Measurements from ENCODE around the gene SORBS1.

SORBS1 gene

DNA sequence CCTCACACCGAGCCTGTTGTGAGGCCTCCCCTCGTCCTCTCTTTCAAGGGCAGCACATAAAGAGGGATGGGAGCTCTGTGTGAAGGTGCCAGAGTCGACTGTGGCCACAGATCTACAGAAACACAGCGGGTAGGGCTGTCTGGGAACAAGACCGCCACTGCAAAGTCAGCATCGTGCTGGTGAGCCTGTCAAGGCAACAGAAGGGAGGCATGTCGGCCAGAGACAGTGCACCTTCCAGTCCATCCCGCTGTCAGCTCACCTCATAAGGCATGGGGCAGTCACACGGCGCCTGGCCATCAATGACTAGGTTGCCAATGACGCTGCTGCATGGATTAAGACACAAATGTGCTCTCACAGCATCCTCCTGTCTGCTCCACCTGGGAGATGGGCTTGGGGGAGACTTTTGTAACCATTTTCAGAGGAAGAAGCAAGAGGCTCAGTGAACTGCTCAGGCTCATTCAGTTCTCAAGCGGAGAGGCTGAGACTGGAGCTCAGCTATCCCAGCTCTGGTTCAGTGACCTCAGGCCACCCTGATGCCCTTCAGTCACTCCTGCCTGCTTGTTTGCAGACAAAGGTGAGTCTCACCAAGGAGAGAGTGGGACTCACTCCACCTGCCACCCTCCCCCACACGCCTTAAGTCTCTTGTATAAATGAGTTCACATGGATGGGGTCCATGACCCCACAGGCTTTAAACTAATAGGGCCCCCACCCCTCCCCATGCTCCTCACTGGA is 125.5 kb downstream of the SORBS1 start:
- no peak for DNase-seq (ENCODE audit: low spot score)

DNA sequence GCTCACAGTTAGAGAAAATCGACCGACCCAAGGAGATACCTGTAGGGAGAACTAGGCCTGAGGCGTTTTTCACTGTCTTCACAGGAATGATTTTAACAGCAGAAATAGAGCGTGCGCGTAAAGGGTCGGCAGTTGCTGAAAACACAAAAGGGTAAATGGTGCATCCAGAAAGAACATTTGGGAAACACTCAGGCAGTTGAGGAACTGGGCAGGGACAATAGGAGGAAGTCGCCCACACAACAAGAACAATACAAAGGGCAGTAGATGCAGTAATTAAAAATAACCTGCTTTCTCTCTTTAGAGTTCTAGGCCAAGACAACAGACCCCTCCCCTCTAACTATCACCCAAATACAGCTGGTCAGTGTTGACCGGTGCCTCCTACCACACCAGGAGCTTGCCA is 126.6 kb downstream of the SORBS1 start:
- no peak for DNase-seq (ENCODE audit: low spot score)

DNA sequence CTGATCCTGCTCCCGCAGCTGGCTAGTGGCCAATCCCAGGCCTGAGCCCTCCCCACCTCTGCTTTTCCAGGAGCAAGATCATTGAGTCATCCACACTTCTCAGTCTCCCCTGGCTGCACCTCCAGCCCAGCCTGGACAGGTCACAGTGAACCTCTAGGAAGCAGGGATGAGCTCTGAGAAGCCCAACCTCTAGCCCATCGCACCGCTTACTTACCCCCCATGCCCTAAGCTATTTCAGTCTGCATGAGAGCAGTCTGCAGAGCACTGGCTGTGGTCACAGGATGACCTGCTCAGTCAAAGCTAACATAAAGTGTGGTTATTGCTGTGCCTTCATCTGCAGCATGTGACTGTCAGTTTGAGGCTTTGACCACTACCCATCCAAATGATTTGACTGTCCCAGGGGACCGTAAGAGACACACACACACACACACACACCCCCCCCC is 129.2 kb downstream of the SORBS1 start:
- no peak for DNase-seq (ENCODE audit: low spot score)

DNA sequence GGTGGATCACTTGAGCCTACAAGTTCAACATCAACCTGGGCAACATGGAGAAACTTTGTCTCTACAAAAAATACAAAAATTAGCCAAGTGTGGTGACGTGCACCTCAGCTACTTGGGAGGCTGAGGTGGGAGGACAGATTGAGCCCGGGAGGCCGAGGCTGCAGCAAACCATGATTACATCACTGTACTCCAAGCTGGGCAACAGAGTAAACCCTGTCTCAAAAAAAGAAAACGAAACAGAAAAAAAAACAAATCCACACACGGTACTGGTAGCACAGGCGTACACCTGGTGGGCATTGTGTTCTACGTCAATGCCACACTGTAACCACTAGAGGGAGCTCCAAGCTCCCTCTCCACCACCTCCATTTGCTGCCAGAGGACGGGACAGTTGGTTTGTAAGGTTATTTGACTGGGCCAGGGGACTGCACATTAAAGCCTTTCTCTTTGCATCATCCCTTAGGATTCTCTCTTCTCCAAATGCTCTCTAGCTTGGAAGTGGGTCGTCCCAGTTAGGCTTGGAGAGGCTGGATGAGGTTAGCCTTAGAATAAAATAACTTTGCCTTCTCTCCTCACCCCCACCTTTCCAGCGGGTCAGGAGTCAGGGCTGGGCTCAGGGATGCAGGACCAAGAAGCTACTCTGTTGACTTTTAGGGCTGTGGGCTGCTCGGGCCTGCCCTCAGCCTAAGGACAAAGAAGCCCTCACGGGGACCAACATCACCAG is 130.8 kb downstream of the SORBS1 start:
- DNase-seq (ENCODE audit: low spot score), result peak; percentile 62

DNA sequence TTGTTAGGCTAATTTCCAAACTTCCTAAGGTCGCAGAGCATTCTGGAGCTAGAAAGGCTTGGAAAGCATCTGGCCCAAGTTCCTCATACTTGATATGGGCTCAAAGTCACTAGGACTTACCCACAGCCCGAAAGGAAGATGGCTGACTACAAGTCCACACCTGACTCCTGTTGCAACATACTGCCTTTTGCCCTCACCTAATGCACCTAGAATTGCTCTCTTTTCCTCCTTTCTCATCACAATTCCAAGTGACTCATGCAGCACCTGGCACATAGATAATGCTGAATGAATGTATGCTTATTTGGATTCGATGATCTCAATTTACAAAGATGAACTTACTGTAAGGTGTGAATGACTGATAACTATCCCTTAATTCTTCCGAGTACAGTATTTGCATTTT is 131.5 kb downstream of the SORBS1 start:
- DNase-seq (ENCODE audit: low spot score), result no peak

DNA sequence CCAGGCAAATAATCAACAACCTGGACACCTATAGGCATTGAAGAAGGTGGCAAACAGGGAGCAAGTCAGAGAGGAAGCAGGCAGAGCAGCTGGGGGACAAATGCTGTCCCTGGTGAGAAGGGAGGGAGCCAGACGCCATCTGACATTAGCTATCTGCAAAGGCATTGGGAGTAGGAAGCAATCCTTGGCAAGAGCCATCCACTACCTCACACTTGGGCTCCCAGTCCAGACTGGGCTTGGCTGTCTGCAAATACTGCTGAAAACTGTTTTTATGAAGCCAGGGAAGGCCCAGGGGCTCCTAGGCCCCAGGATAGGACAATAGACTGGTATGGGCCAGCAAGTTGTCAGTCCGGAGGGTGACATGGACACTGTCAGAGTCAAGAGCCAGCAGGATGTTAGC is 132.5 kb downstream of the SORBS1 start:
- no peak for DNase-seq (ENCODE audit: low spot score)

DNA sequence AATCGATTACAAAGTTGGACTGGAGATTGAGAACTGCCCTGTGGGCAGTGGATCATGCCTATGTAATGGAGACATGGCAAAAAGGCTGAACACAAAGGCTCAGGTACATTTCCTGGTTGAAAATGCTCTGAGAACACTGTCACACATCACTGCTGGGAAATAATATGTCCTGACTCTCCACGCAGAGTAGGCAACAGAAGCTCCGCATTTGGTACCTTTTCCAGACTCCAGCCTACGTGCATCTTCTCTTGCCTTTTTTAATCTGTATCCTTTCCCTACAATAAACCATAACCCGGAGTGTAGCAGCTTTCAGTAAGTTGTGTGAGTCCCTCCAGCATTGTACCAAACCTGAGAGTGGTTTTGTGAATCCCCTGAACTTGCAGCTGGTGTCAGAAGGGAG is 134.7 kb downstream of the SORBS1 start:
- no peak for DNase-seq (ENCODE audit: low spot score)

- no peak for DNase-seq (ENCODE audit: low spot score)
Measured at GRCh38 chr10:95425592-95426465, 135.3 kb downstream of the SORBS1 start.

DNA sequence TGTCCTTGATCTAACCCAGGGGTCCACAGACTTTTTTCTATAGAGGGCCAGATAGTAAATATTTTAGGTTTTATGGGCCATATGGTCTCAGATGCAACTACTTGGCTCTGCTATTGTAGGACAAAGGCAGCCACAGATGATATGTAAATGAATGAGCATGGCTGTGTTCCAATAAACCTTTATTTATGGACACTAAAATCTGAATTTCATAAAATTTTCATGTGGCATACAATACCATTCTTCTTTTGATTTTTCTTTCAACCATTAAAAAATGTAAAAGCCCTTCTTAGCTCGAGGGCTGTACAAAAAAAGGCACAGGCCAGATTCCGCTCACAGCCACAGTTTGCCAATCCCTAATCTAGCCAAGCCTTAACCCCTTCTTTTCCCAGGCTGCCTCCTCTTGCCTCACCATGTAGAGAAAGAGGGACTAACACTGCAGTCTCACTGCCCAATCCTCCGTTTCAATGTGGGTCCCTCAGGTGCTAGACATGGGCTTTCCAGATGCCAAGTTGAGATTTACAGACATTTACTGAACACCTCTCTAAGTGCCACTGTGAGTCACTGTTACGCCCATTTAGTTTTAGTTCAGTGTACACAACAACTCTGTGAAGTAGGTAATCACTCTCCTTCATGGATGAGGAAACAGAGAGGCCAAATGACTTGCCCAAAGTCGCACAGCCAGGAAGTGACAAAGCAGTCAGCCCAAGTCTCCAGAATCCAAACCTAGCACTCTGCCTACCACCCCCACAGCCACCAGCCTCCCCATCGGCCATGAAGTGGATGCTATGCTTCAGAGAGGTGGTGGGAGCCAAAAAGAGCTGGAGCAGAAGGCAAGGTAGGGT is 137.8 kb downstream of the SORBS1 start:
- no peak for DNase-seq (ENCODE audit: low spot score)

GRCh38 chr10:95422233-95422632 is 138.9 kb downstream of the SORBS1 start:
- DNase-seq (ENCODE audit: low spot score), result no peak

- no peak for DNase-seq (ENCODE audit: low spot score)
Measured at GRCh38 chr10:95421782-95422181, 139.4 kb downstream of the SORBS1 start.

DNA sequence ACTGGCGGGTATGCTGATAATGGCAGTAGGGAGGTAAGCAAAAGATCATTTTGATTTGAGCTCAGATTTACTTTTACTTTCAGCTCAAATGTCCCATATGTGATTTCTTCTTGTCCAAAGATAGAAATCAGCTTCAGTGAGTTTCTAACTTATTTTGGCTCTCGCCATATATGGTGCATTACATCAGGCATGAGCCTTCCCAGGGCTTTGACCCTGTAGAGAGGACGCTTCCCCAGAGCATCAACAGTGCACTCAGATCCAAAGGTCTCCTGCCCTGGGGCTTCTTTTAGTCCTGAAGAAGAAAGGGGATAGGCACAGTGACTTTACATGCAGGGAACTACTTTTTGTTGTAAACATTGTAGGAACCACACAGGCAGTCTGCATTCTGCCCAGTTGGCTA is 141.8 kb downstream of the SORBS1 start:
- DNase-seq (ENCODE audit: low spot score), result no peak

DNA sequence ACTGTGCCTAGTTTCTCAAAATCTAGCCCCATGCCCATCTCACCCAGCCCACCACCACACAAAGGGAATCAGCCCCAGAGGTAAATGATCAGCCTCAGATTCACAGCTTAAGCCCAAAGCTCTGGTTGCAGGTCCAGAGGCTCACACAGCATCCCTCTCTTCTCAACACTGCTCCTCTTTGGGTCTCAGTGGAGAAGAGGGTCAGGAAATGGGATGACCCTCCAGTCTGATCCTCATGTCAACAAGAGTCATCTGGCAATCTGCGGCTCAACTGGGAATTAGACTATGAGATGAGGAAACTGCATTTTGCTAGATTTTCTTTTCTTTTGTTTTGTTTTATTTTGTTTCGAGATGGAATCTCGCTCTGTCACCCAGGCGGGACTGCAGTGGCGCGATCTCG is 144.2 kb downstream of the SORBS1 start:
- no peak for DNase-seq (ENCODE audit: low spot score)

DNA sequence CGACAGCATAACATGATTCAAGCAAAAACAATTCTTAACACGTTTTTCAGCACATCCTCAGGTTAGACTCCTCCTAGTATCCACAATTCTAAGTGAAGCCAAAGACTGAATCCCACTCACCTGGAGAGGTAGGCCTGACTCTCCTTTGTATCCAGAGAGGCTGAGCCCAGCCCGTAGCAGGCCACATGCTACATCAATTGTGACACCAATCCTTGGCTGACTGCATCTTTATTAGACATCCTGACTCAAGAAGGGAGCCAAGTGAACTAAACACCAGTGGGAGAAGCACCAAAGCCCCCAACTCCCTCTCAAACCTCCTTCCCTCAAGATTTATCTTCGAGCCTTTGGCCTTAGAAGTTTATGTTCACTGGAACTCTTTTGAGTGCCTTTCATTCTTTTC is 144.9 kb downstream of the SORBS1 start:
- DNase-seq (ENCODE audit: low spot score), result no peak

GRCh38 chr10:95415621-95416031 is 145.5 kb downstream of the SORBS1 start:
- no peak for DNase-seq (ENCODE audit: low spot score)

DNA sequence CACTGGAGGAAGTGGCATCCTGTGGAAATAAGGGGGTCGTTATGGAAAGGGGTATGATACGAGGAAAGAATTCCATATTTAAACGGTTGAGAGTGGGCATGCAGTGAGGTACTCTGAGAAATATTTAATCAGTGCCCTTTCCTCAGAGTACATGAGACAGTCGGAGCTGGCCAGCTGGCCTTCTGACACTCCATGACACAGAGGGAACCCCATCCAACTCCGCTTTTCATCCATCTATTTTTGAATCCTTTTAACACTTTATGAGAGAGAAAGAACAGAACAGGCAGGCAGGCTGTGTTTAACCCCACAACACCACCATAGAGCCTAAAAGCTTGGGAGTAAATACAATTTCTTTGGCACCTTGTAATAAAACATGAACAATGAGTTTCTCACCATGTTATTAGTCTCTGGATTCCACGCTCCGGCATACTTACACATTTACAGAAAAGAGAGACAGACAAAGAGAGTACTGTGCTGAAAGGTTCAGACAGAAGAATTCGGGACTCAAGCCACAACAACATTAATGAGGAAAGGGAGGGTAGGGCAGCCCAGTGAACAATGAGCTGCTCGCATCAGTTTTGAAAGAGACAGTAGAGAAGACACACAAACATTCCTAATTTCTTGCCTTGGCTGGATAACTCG is 146.2 kb downstream of the SORBS1 start:
- no peak for DNase-seq (ENCODE audit: low spot score)

GRCh38 chr10:95414016-95414830 is 146.9 kb downstream of the SORBS1 start:
- no peak for DNase-seq (ENCODE audit: low spot score)

DNA sequence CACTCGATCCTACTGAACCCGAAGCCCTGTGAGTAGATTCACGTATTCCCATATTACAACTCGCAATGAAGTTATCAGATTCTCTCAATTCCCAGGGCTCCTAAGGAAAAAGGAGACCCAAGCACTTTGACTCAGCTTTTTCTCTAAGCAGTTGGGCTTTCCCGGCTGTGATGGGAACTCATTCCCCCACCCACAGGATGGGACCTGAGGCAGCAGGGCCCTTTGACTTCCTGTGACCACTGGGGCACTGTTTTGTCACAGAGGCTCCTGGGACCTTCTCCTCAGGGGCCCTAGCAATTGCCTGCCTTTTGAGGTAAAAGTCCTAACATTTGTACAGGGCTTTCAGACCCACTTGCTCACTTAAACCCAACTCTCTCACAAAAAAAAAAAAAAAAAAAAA is 147.6 kb downstream of the SORBS1 start:
- DNase-seq (ENCODE audit: low spot score), result no peak

GRCh38 chr10:95411635-95412034 is 149.5 kb downstream of the SORBS1 start:
- DNase-seq (ENCODE audit: low spot score), result no peak
